ENCODE results near the gene HCN2. TPM values are rescaled to one million over a fixed set of nuclear protein-coding genes. Genes with fewer than 3 reads are reported as not detected.

The HCN2 gene
- total and polyA plus RNA-seq, 9 of the 15 experiments (the other 6 are each of a cell fraction or from before 2014, with no cell fraction given) = 0.29 to 4.2 (median 0.82) TPM; not detected in 2

- TF ChIP-seq ZNF584 (CRISPR knock-in tag; IDR thresholded peaks at IDR 0.05; ENCODE audit: low read depth) (no peak), CC2D1A (IDR thresholded peaks at IDR 0.05) (no peak), SMC3 (conservative IDR thresholded peaks at IDR 0.05; ENCODE audit: insufficient read depth, low read depth, low read length) (no peak), ASH1L (IDR thresholded peaks at IDR 0.05; ENCODE audit: borderline replicate concordance, low read depth, partially characterized antibody) (no peak), ZNF280A (IDR thresholded peaks at IDR 0.05; ENCODE audit: low read depth, partially characterized antibody) (no peak), ZNF436 (CRISPR knock-in tag; IDR thresholded peaks at IDR 0.05) (no peak), NR4A1 (CRISPR knock-in tag; IDR thresholded peaks at IDR 0.05) (no peak), NR4A1 (tag; IDR thresholded peaks at IDR 0.05) (no peak), NCOA1 (IDR thresholded peaks at IDR 0.05; ENCODE audit: low read depth) (no peak), ZNF232 (CRISPR knock-in tag; IDR thresholded peaks at IDR 0.05) (no peak), MAZ (CRISPR knock-in tag; conservative IDR thresholded peaks at IDR 0.05 in 1 of 2, IDR thresholded peaks at IDR 0.05 in 1 of 2) (peak in 1 of 2 experiments; percentile 68; a peak in 3 of 4 replicates), TOE1 (IDR thresholded peaks at IDR 0.05; ENCODE audit: borderline replicate concordance) (no peak), TOE1 (CRISPR knock-in tag; IDR thresholded peaks at IDR 0.05; ENCODE audit: borderline replicate concordance, low read depth) (no peak), GATAD2A (IDR thresholded peaks at IDR 0.05) (no peak), FUS (optimal IDR thresholded peaks at IDR 0.05; ENCODE audit: low read depth, low read length) (no peak), SAP30 (IDR thresholded peaks at IDR 0.05; ENCODE audit: borderline replicate concordance, insufficient read depth, low read depth, low read length, poor library complexity, severe bottlenecking) (peak; percentile 21), LARP7 (IDR thresholded peaks at IDR 0.05) (no peak)
- TF ChIP-seq, protein P1, sequence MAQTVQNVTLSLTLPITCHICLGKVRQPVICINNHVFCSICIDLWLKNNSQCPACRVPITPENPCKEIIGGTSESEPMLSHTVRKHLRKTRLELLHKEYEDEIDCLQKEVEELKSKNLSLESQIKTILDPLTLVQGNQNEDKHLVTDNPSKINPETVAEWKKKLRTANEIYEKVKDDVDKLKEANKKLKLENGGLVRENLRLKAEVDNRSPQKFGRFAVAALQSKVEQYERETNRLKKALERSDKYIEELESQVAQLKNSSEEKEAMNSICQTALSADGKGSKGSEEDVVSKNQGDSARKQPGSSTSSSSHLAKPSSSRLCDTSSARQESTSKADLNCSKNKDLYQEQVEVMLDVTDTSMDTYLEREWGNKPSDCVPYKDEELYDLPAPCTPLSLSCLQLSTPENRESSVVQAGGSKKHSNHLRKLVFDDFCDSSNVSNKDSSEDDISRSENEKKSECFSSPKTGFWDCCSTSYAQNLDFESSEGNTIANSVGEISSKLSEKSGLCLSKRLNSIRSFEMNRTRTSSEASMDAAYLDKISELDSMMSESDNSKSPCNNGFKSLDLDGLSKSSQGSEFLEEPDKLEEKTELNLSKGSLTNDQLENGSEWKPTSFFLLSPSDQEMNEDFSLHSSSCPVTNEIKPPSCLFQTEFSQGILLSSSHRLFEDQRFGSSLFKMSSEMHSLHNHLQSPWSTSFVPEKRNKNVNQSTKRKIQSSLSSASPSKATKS (CRISPR knock-in tag; IDR thresholded peaks at IDR 0.05) = no peak
- TF ChIP-seq, protein P2, sequence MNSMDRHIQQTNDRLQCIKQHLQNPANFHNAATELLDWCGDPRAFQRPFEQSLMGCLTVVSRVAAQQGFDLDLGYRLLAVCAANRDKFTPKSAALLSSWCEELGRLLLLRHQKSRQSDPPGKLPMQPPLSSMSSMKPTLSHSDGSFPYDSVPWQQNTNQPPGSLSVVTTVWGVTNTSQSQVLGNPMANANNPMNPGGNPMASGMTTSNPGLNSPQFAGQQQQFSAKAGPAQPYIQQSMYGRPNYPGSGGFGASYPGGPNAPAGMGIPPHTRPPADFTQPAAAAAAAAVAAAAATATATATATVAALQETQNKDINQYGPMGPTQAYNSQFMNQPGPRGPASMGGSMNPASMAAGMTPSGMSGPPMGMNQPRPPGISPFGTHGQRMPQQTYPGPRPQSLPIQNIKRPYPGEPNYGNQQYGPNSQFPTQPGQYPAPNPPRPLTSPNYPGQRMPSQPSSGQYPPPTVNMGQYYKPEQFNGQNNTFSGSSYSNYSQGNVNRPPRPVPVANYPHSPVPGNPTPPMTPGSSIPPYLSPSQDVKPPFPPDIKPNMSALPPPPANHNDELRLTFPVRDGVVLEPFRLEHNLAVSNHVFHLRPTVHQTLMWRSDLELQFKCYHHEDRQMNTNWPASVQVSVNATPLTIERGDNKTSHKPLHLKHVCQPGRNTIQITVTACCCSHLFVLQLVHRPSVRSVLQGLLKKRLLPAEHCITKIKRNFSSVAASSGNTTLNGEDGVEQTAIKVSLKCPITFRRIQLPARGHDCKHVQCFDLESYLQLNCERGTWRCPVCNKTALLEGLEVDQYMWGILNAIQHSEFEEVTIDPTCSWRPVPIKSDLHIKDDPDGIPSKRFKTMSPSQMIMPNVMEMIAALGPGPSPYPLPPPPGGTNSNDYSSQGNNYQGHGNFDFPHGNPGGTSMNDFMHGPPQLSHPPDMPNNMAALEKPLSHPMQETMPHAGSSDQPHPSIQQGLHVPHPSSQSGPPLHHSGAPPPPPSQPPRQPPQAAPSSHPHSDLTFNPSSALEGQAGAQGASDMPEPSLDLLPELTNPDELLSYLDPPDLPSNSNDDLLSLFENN (IDR thresholded peaks at IDR 0.05; ENCODE audit: low read depth in 2 of 2, low read length in 2 of 2) = no peak
Measured at GRCh38 chr19:662962-663681, 73.4 kb downstream of the HCN2 start, which contains the start of gene RNF126 (continued).
